ENCODE results near the gene POLR3G. TPM values are rescaled to one million over a fixed set of nuclear protein-coding genes. Genes with fewer than 3 reads are reported as not detected.

POLR3G gene
- total RNA-seq, 1 donor from 2014 or later = 3.2 TPM

- H3K36me3 Mint-ChIP-seq (ENCODE audit: insufficient read depth) = no peaks in the 10 kb centered on the region
- DNase-seq (ENCODE audit: low spot score, unreplicated experiment) = no peak
- H3K4me1 Mint-ChIP-seq (ENCODE audit: low read depth) = peaks cover 9% of the 10 kb centered on the region
- peaks cover 28% of the 10 kb centered on the region for H3K27me3 Mint-ChIP-seq
- no peaks in the 10 kb centered on the region for H3K9me3 Mint-ChIP-seq (ENCODE audit: low read depth)
- no peak overlapping the region for H3K27ac Mint-ChIP-seq
- no peak for TF ChIP-seq CTCF (IDR thresholded peaks at IDR 0.05; ENCODE audit: unreplicated experiment)
- H3K4me3 Mint-ChIP-seq (ENCODE audit: low read depth) = no peak overlapping the region
These were observed 1.7 kb downstream of the POLR3G start for GRCh38 chr5:90476391-90476790.

- H3K4me1 Mint-ChIP-seq (ENCODE audit: low read depth) = peaks cover 9% of the 10 kb centered on the region
- DNase-seq (ENCODE audit: low spot score, unreplicated experiment) = no peak
- no peak for TF ChIP-seq CTCF (IDR thresholded peaks at IDR 0.05; ENCODE audit: unreplicated experiment)
- no peak overlapping the region for H3K27ac Mint-ChIP-seq
- H3K9me3 Mint-ChIP-seq (ENCODE audit: low read depth) = no peaks in the 10 kb centered on the region
- peaks cover 28% of the 10 kb centered on the region for H3K27me3 Mint-ChIP-seq
- H3K4me3 Mint-ChIP-seq (ENCODE audit: low read depth) = no peak overlapping the region
- no peaks in the 10 kb centered on the region for H3K36me3 Mint-ChIP-seq (ENCODE audit: insufficient read depth)
These were observed 2.4 kb downstream of the POLR3G start for GRCh38 chr5:90477073-90477472.

- no peak for TF ChIP-seq CTCF (IDR thresholded peaks at IDR 0.05; ENCODE audit: unreplicated experiment)
- no peak overlapping the region for H3K4me3 Mint-ChIP-seq (ENCODE audit: low read depth)
- no peak for DNase-seq (ENCODE audit: low spot score, unreplicated experiment)
- H3K9me3 Mint-ChIP-seq (ENCODE audit: low read depth) = no peaks in the 10 kb centered on the region
- H3K4me1 Mint-ChIP-seq (ENCODE audit: low read depth) = peaks cover 8% of the 10 kb centered on the region
- no peaks in the 10 kb centered on the region for H3K36me3 Mint-ChIP-seq (ENCODE audit: insufficient read depth)
- no peak overlapping the region for H3K27ac Mint-ChIP-seq
- peaks cover 28% of the 10 kb centered on the region for H3K27me3 Mint-ChIP-seq
These were observed 3.1 kb downstream of the POLR3G start for GRCh38 chr5:90477621-90478215.

GRCh38 chr5:90479611-90480385 is 5.1 kb downstream of the POLR3G start:
- Mint-ChIP-seq H3K27me3 (peaks cover 27% of the 10 kb centered on the region), H3K27ac (no peak overlapping the region), H3K9me3 (ENCODE audit: low read depth) (no peaks in the 10 kb centered on the region), H3K4me1 (ENCODE audit: low read depth) (peaks cover 2% of the 10 kb centered on the region), H3K36me3 (ENCODE audit: insufficient read depth) (no peaks in the 10 kb centered on the region), H3K4me3 (ENCODE audit: low read depth) (no peak overlapping the region)
- DNase-seq (ENCODE audit: low spot score, unreplicated experiment) = no peak
- TF ChIP-seq CTCF (IDR thresholded peaks at IDR 0.05; ENCODE audit: unreplicated experiment) = no peak

- H3K4me3 Mint-ChIP-seq (ENCODE audit: low read depth) = no peak overlapping the region
- no peaks in the 10 kb centered on the region for H3K9me3 Mint-ChIP-seq (ENCODE audit: low read depth)
- H3K36me3 Mint-ChIP-seq (ENCODE audit: insufficient read depth) = no peaks in the 10 kb centered on the region
- no peak overlapping the region for H3K27ac Mint-ChIP-seq
- no peak for TF ChIP-seq CTCF (IDR thresholded peaks at IDR 0.05; ENCODE audit: unreplicated experiment)
- H3K27me3 Mint-ChIP-seq = peaks cover 19% of the 10 kb centered on the region
- no peaks in the 10 kb centered on the region for H3K4me1 Mint-ChIP-seq (ENCODE audit: low read depth)
- no peak for DNase-seq (ENCODE audit: low spot score, unreplicated experiment)
These were observed 6.0 kb downstream of the POLR3G start for GRCh38 chr5:90480699-90481098.
